GM19099 (cell line): ENCODE results near the gene BGLAP.

Experiments
- POLR2A ChIP-seq: IDR thresholded peaks from 3 replicates; pipeline ENCODE4 v1.6.1; 2011; ENCODE audit warnings: low read depth; ENCODE audit not compliant: insufficient read length; ENCODE audit errors: extremely low read depth

Gene BGLAP

DNA sequence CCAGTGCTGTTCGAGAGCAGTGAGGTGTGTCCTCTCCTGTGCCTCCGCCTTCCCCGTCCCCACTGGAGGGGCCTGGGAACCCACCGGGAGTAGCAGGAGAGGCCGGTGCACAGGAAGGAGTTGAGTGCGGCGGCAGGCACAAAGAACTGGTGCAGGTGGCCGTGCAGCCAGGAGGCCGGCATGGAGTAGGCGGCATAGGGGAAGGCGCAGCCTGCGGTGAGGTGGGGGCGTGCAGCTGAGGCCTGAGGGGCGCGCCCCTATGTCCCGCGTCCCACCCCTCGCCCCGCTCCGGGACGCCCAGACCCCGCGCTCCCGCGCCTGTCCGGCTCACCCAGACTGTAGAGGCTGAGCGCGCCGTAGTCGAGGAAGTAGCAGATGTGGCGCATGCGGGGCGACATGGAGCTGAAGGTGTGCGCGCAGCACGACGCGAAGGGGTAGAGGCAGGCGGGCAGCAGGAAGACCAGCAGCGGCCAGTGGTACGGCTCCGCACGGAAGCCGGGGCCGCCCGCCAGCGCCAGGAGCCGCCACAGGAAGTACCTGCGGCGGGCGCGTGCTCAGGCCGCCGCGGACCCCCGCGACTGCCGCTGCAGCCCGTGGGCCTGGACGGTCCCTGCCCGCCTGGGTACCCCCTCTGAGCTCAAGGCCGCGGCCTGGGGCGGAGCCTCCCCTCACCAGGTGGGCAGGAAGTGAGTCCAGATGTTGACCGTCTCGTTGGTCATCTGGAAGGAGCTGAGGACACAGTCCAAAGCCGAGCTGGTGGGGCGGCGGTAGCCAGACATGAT lies 3.7 kb downstream of the BGLAP start:
- TF ChIP-seq POLR2A: peak; percentile 44

DNA sequence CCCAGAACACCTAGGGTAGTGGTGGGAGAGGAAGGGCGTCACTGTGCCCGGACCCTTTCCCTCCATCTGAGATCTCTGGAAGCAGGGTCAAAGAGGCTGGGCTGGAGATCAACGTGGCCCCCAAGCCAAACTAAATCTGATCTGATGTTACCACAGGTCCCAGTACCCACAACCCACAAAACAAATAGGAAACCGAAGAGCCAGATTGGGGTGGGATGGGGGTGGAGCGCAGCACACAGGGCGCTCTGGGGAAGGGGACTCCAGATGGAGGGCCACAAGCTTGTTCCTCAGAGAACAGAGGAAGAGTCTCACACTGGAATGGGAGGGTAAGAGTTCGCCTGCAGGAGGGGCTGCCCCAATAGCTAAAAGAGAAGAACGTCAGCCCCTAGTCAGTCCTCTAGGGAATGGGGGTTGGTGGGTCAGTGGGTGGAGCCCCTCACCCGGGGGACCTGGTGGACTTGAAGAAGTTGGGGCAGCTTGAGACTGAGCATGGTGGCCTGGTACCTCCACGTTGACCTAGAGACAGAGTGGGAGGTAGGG lies 4.3 kb downstream of the BGLAP start:
- TF ChIP-seq POLR2A: no peak

DNA sequence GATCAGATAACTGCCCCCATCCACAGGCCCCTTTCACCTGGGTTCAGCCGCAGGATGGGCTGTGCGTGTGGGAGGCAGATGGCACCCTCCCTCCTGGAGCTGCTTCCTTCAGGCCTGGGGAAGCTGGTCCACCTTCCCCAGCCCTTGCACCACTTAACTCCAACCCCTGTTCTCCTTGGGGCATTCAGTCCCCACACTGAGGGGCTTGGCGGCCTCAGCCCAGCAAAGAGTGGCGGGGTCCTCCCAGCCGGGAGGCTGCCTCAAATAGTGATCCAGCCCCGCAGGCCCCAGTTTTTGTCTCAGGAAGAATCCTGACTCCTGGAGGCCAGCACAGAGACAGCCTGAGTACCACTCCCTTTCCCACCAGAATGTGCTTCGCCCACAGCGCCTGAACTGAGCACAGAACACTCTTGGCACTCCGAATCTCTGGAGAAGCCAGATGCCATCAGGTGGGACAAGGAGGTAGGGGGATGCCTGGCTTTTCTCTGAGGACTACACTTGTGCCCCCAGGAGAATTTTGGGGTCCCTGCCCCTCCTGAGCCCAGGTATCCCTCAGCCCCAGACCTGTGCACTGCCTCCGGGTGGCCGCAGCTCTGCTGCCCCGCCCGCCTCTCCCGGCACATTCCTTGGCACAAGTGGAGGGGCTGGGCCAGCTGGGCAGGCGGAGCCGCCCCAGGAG lies 4.9 kb downstream of the BGLAP start:
- no peak for TF ChIP-seq POLR2A

DNA sequence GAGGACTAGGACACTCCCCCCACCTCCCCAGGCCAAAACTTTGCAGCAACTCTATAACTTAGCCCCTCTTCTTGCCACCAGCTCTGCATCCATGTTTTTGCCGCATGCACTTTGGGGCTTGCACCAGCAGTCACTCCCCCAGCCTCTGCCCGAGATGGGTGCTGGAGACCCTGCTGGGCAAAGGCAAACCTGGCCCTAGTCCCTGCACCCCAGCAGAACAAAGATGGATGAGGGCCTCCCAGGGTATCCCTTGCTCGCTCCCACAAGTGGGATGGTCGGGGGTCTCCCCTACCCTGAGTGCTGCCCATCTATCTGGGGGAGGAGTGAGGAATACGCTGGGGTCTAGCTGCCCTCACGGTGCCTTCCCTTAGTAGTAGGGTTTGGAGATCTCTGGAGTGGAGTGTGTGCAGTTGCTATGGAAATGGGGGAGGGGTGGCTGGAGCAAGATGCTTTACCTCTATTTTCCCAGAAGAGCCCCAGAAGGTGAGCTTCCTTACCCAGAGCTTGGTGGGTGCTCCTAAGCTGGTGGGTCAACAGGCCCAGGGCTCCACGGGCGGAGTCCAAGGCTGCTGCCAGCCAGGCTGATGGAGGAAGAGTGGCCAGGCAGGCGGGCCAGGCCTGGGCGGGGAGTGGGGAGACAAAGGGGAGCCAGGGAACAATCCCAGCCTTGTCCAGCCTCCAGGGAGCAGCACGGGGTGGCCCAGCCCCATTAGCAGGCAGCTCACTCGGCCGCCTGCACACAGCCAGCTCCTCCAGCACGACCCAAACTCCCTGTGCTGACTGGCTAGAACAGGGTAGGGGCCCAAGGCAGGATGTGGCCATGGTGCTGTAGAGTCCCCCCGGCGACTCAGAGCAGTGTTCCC lies 5.7 kb downstream of the BGLAP start, which contains the start of gene PAQR6:
Gene PAQR6, minus strand, starts transcription at position 597 of the 863 bp plus-strand sequence. CDS start 1,325 bp downstream, outside the sequence.
- no peak for TF ChIP-seq POLR2A

DNA sequence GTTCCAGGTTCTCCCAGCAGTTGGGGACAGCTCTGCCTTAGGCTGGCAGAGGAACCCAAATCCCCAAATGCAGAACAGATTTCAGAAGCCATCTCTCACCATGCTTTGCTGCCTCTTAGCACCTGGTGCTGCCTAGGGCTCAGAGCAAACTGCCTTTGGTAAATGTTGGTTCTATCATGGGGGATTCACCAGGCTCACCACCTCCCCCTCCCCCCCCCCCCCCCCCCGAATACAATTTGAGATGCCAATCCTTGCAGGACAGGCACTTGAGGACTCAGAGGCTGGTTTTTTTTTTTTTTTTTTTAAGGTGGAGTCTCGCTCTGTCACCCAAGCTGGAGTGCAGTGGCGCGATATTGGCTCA lies 6.3 kb downstream of the BGLAP start:
- TF ChIP-seq POLR2A: no peak

DNA sequence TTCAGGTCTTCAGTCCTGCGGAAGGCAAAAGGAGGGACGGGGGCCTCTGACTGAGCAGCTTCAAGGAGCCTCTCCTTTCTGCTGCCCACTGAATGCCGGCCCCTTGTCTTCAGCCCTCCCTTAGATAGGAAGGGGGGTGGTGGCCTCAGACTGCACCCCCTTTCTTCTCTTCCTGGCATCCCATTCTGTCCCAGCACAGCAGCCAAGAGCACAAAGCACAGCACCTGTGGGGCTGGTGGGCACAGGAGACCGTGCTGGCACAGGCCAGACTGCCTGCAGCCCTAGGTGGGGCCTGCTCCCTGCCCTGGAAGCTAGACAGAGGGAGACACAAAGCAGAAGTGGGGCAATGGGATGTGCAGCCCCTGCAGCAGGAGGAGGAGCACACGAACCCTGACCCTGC lies 7.6 kb downstream of the BGLAP start:
- TF ChIP-seq POLR2A: no peak

DNA sequence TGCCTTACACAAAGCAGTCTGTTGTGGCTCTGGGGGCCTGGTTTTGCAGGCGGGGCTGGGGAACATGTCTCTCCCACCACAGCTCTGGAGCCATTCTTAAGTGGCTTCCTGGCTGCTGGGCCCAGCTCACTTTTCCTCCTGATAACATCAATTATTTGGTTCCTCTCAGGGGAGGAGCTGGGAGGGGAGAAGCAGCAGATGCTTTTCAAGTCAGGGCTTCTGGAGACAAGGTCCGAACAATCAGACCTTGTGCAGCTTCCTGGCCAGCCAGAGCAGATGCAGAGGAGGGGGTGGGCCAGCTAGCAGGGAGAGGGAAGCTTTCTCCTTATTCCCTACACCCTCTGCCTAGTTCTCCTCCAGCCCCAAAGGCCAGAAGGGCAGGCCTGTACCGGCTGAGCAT lies 9.5 kb downstream of the BGLAP start:
- no peak for TF ChIP-seq POLR2A

DNA sequence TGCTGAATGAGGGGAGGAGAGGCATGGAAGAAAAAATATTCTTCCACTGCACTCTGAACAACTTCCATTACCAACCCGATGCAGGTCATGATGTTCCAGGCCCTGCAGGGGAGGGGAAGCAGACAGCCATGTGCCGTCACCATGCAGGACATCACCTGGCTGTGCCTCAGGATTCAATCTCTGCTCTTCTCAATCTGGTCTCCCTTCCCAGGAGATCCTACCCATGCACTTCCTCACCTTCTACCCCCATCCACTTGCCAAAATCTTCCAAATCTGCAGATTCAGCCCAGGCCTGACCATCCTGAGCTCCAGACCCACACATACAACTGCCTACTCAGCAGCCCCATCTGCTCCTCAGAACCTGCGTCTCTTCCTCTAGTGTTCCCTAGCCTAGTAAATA lies 11.7 kb downstream of the BGLAP start:
- no peak for TF ChIP-seq POLR2A

DNA sequence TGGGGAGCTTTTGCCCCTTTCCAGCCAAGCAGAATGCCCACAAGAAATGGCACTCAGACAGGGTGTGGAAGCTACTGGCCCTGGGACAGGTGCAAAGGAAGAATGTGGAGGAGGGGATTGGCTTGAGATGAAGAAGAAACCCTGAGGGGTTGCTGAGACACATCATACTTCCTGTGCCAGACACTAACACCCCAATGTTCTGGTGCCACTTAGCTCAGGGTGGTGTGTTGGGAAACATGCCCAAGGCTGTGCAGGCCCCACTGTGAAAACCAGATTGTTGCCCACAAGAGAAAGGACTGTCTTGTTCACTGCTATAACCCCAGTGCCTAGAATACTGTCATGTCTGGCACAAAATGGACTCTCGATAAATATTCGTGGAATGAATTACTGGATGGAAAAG lies 15.7 kb downstream of the BGLAP start:
- no peak for TF ChIP-seq POLR2A

DNA sequence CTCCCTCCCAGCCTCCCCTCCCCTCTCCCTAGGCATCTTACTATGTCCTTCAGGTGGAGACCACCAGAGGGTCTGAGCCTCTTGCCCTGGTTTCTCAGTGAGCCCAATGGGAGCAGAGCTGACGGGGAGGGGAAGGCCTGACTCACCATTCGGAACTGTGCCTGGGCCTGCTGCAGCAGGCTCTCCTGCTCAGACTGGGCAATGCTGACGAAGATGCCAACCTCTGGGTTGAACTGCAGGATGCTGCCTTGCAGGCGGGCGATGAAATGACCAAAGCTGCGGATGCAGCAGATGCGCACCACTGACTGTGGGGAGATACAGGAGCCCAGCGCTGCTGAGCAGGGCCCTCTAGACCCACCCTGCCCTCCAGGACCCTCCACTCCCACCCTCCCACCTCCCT lies 16.9 kb downstream of the BGLAP start:
- no peak for TF ChIP-seq POLR2A

DNA sequence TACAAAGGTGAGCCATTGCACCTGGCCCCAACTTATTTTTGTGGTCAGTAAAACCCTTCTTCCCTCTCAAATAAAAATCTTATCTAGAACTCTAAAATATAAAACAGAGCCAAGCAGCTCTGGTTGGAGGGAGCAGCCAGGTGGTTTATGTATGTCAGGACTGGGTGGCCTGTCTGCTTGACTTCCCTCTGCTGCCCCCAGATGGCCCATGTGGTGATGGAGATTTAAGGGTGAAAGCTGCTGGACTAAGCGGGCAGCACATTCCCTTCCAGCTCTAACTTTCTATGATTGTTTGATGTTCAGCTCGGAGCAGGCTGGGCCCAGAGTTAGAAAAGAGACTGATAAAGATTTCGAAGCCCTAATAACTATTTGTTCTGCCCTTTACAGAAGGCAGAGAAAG lies 17.8 kb downstream of the BGLAP start:
- TF ChIP-seq POLR2A: no peak

DNA sequence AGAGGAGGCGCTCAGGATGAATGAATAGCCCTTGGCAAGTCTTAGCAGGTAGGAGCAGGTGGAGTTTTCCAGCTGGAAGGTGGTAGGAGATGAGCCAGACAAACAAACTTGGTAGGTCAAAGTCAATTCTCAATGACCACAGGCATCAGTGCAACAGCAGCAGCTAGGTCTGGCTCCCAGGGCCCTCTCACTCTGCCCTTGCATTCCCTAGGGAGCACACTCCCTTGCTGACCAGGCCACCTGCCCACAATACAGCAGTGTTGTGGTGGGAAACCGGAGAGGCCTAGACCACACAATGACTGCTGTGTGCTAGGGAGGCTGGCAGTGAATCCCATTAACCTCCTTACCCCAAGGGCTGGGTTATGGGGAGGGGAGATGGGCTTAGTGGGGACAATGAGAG lies 18.9 kb downstream of the BGLAP start:
- no peak for TF ChIP-seq POLR2A

DNA sequence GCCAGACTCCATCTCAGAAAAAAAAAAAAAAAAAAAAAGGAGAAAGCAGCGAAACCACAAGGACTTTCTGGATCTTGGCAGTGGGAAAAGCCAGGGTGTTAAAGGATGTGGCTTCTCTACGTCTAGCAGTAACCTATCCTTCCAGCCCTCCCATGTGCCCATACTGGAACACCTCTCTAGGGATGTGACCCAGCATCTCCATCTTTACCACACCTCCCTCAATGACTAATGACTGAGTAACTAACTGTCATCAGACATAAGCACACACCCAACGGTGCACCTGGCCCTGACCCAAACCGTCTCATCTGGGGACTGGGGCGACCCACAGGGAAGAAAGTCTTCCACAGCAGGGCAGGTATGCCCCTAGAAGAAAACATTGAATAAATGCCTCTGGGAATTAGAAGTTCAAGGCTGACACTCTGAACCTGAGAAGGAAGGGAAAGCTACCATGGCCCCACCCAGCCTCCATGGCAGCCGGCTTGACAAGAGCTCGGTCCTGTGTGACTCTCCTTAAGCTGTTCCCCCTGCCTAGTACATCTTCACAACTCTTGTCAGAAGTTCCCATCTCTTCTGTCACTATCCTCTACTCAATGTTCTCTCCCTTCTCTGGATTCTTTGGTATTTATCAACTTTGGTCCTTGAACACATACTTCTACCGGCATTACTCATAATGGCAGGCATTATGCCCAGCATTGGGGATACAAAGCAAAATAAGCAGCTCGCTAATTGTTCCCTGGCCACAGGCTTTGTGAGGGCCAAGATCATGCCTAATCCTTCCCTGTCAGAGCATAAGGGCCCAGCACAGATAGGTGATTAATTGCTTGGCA lies 20.7 kb downstream of the BGLAP start:
- TF ChIP-seq POLR2A: no peak

DNA sequence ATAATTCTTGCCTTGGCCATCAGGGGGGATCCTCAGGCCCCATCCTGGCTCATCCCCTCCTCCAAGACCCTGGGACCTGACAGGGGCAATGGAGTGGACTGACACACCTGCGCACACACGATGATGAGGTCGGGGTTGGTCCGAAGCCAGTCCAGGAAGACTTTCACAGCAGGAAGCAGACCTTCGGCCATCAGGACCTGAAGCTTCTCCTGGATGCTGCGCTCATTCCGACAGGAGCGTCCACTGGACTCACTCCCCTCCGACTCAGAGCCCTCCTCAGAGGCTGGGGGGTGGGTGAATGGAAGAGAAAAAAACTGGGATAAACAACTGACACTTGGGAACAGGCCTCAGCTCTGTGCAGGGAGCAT lies 21.3 kb downstream of the BGLAP start:
- no peak for TF ChIP-seq POLR2A
